ENCODE data around the gene ZNF814. TPM values are rescaled to one million over a fixed set of nuclear protein-coding genes. Genes with fewer than 3 reads are reported as not detected.
A peak's percentile ranks its signal among the peaks of the same experiment; 100 is the strongest.

Gene ZNF814
- total RNA-seq, result 10 to 100 TPM; 29.0 to 34.7 TPM
- polyA plus RNA-seq (2013, experiment 1 of 2), result 14.8 TPM
- polyA plus RNA-seq (2013, experiment 2 of 2), result 16.8 TPM
- total RNA-seq, result 14.4 to 146 (median 36.7) reads per million in 172 experiments

GRCh38 chr19:57888560-57889231 is at the start of gene ZNF814:
Gene ZNF814 (minus strand): TSS chr19:57889037. CDS start chr19:57888802, 235 bp downstream.
- H3K9me3 ChIP-seq (ENCODE audit: control insufficient read depth in 1 of 2, insufficient read depth in 1 of 2, low read length in 2 of 2), result peaks cover 15 to 70% of the 10 kb centered on the region in 2 experiments
- intact Hi-C loops (cut with DNase I, micrococcal nuclease), result loop anchor here in 1 of 2 experiments (10.0 kb wide), 1 partner anchor 266 kb away; the partner anchor contains the start of gene ZNF329
- peaks cover 18% of the 10 kb centered on the region for H3K36me3 ChIP-seq (ENCODE audit: insufficient read depth, low read length)
- TF ChIP-seq CTCF (IDR thresholded peaks at IDR 0.05), result peak; percentile 19
- peaks cover 11% of the 10 kb centered on the region for H3K9me3 Mint-ChIP-seq
- H3K27me3 ChIP-seq (ENCODE audit: control insufficient read depth in 1 of 2, insufficient read depth in 2 of 2, low read length in 2 of 2), result no peaks in the 10 kb centered on the region
- peak; percentile 92 for ATAC-seq (ENCODE audit: poor library complexity)
- no peaks in the 10 kb centered on the region for H3K27me3 Mint-ChIP-seq
- peak within 1 kb of the TSS; percentile 52 to 61 for H3K27ac ChIP-seq (ENCODE audit: low read depth in 1 of 2, low read length in 2 of 2)
- CTCF ChIA-PET, result interaction anchor here (0.5 to 1.0 kb wide), 2 partner anchors 113 to 785 kb away, joined by 3 to 5 read pairs; no protein-coding TSS in a partner anchor
- peak within 1 kb of the TSS; percentile 91 for H3K4me3 ChIP-seq (ENCODE audit: low read length)
- peaks cover 62% of the 10 kb centered on the region for H3K36me3 Mint-ChIP-seq (ENCODE audit: low read depth)
- H3K27ac Mint-ChIP-seq, result peak within 1 kb of the TSS; percentile 81
- H3K4me1 ChIP-seq (ENCODE audit: insufficient read depth, low read length), result peaks cover 24% of the 10 kb centered on the region
- peaks cover 28% of the 10 kb centered on the region for H3K4me1 Mint-ChIP-seq (ENCODE audit: low read depth)
- POLR2A ChIA-PET, result interaction anchor here (0.6 to 2.4 kb wide), 10 partner anchors 14 to 262 kb away, joined by 3 to 15 read pairs (median 4); partner anchors contain the start of genes ZNF154, ZNF329, ZNF551 and ZNF552
- peak; percentile 58 to 88 (median 79) for DNase-seq
- H3K4me3 Mint-ChIP-seq, result peak within 1 kb of the TSS; percentile 90

DNA sequence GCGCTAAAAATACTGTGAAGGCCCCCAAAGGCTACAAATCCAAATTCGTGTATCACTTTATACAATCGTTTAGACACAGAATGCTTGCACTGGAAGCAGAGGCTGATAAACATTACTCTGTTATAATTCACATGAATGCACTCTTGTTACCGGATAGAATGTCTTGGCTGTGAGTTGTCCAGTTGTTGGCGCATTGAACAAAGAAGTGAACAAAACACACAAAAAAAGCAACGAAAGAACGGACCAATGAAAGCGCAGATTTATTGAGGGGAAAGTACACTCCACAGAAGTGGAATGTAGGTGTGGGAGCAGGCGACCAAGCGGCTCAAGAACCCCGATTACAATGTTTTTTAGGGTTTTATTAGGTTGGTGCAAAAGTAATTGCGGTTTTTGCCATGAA is 46.9 kb upstream of the ZNF814 start:
- H3K9me3 Mint-ChIP-seq, result peaks cover 21% of the 10 kb centered on the region
- H3K36me3 Mint-ChIP-seq (ENCODE audit: low read depth), result peaks cover 93% of the 10 kb centered on the region
- no peak overlapping the region for H3K27ac Mint-ChIP-seq
- intact Hi-C loops (cut with DNase I, micrococcal nuclease), result no loop called here
- Histone ChIP-seq H3K4me3 (ENCODE audit: low read length) (no peak overlapping the region), H3K36me3 (ENCODE audit: insufficient read depth, low read length) (peaks cover under 1% of the 10 kb centered on the region), H3K4me1 (ENCODE audit: insufficient read depth, low read length) (peaks cover 12% of the 10 kb centered on the region), H3K9me3 (ENCODE audit: control insufficient read depth in 1 of 2, insufficient read depth in 1 of 2, low read length in 2 of 2) (peaks cover 79 to 84% of the 10 kb centered on the region in 2 experiments), H3K27ac (ENCODE audit: low read depth in 1 of 2, low read length in 2 of 2) (no peak overlapping the region), H3K27me3 (ENCODE audit: control insufficient read depth in 1 of 2, insufficient read depth in 2 of 2, low read length in 2 of 2) (peaks cover 0 to 2% of the 10 kb centered on the region in 2 experiments)
- ChIA-PET POLR2A (interaction anchor here (1.2 to 2.4 kb wide), 2 partner anchors 19 to 67 kb away, joined by 7 to 14 read pairs; partner anchors contain the start of genes ZNF417 and ZNF606), CTCF (no interaction called here)
- no peaks in the 10 kb centered on the region for H3K27me3 Mint-ChIP-seq
- DNase-seq, result no peak
- peaks cover 11% of the 10 kb centered on the region for H3K4me1 Mint-ChIP-seq (ENCODE audit: low read depth)
- TF ChIP-seq CTCF (IDR thresholded peaks at IDR 0.05), result no peak
- no peak for ATAC-seq (ENCODE audit: poor library complexity)
- H3K4me3 Mint-ChIP-seq, result peak overlapping the region; percentile 94

GRCh38 chr19:57934820-57935665 is 46.2 kb upstream of the ZNF814 start, which contains the start of gene ZNF418:
Gene ZNF418 (minus strand): TSS chr19:57935402. CDS start chr19:57933822, 1,580 bp downstream.
- Mint-ChIP-seq H3K36me3 (ENCODE audit: low read depth) (peaks cover 93% of the 10 kb centered on the region), H3K4me1 (ENCODE audit: low read depth) (peaks cover 11% of the 10 kb centered on the region), H3K27me3 (no peaks in the 10 kb centered on the region), H3K4me3 (peak within 1 kb of the TSS; percentile 94), H3K27ac (peak within 1 kb of the TSS; percentile 90), H3K9me3 (peaks cover 21% of the 10 kb centered on the region)
- DNase-seq (peak in 11 of 14 experiments; percentile 5 to 76 (median 28)), ATAC-seq (ENCODE audit: poor library complexity) (peak; percentile 99)
- peaks cover 0 to 2% of the 10 kb centered on the region in 2 experiments for H3K27me3 ChIP-seq (ENCODE audit: control insufficient read depth in 1 of 2, insufficient read depth in 2 of 2, low read length in 2 of 2)
- no peaks in the 10 kb centered on the region for H3K36me3 ChIP-seq (ENCODE audit: insufficient read depth, low read length)
- peaks cover 12% of the 10 kb centered on the region for H3K4me1 ChIP-seq (ENCODE audit: insufficient read depth, low read length)
- H3K27ac ChIP-seq (ENCODE audit: low read depth in 1 of 2, low read length in 2 of 2), result peak within 1 kb of the TSS in 1 of 2 donors; percentile 50
- POLR2A ChIA-PET, result interaction anchor here (1.2 to 2.4 kb wide), 2 partner anchors 18 to 68 kb away, joined by 7 to 14 read pairs; partner anchors contain the start of genes ZNF417 and ZNF606
- H3K9me3 ChIP-seq (ENCODE audit: control insufficient read depth in 1 of 2, insufficient read depth in 1 of 2, low read length in 2 of 2), result peaks cover 80 to 84% of the 10 kb centered on the region in 2 experiments
- intact Hi-C loops (cut with DNase I, micrococcal nuclease), result no loop called here
- H3K4me3 ChIP-seq (ENCODE audit: low read length), result peak within 1 kb of the TSS; percentile 58
- no peak for TF ChIP-seq CTCF (IDR thresholded peaks at IDR 0.05)
- CTCF ChIA-PET, result no interaction called here

Data from CD4-positive, alpha-beta T cell (primary cell).